ENCODE results near the gene SOWAHC. TPM values are rescaled to one million over a fixed set of nuclear protein-coding genes. Genes with fewer than 3 reads are reported as not detected.

SOWAHC gene
- polyA plus RNA-seq, 1 donor = 20.8 TPM

GRCh38 chr2:109644571-109645275, 30.6 kb downstream of the SOWAHC start:
- no peaks in the 10 kb centered on the region for H3K9me3 ChIP-seq (ENCODE audit: control insufficient read depth, low read depth, low read length)
- H3K27me3 ChIP-seq (ENCODE audit: control insufficient read depth, insufficient read depth, low read length) = no peaks in the 10 kb centered on the region
- peaks cover 24% of the 10 kb centered on the region for H3K4me1 ChIP-seq (ENCODE audit: control insufficient read depth, insufficient read depth, low read length)
- H3K36me3 ChIP-seq (ENCODE audit: control insufficient read depth, insufficient read depth, low read length) = no peaks in the 10 kb centered on the region
- H3K4me3 ChIP-seq (ENCODE audit: low read length) = no peak overlapping the region
- no CpG with 5 or more reads among the region's 12 CpGs for WGBS (ENCODE audit: insufficient coverage, low lambda C conversion rate)
- peak; percentile 73 to 92 for DNase-seq
- H3K27ac ChIP-seq (ENCODE audit: low read length) = peak overlapping the region; percentile 89

DNA sequence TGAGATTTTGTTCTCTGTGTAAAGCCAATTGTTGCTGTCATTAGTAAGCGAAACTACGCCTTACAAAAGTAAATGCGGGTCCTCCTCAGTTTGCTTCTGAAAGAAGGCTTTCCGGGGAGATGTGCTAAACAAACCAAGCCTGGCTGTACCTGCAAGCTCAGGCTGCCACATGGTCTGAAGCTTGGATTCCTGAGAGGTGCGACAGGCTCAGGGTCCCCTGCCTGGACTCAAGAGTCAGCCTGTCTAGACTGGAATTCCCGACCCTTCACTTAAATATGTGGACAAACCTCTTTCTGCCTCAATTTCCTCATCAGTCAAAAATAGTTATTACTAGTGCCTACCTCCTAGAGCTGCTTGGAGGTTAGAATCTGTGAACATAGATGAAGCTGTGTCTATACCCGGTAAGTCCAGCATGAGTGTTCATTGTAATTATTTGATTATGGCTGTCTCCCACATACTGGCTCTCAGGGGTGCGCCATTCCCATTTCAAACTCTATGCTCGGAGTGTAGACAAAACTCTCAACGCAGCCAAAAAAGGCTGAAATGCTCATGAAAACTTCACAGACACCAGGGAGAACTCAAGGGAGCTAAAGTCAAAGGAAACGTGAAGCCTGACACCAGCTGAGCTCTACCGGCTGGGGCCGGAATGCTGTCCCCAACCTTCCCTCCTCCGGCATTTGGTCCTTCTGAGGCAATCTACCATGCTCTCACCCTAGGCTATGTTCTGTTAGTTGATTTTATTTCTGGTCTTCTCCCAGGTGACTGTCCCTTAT, 31.4 kb downstream of the SOWAHC start:
- WGBS (ENCODE audit: insufficient coverage, low lambda C conversion rate) = 80% methylated on average over 1 of the region's 14 CpGs
- H3K27ac ChIP-seq (ENCODE audit: low read length) = peak overlapping the region; percentile 89
- H3K4me1 ChIP-seq (ENCODE audit: control insufficient read depth, insufficient read depth, low read length) = peaks cover 24% of the 10 kb centered on the region
- no peak for DNase-seq
- H3K9me3 ChIP-seq (ENCODE audit: control insufficient read depth, low read depth, low read length) = no peaks in the 10 kb centered on the region
- H3K4me3 ChIP-seq (ENCODE audit: low read length) = no peak overlapping the region
- H3K27me3 ChIP-seq (ENCODE audit: control insufficient read depth, insufficient read depth, low read length) = no peaks in the 10 kb centered on the region
- no peaks in the 10 kb centered on the region for H3K36me3 ChIP-seq (ENCODE audit: control insufficient read depth, insufficient read depth, low read length)

DNA sequence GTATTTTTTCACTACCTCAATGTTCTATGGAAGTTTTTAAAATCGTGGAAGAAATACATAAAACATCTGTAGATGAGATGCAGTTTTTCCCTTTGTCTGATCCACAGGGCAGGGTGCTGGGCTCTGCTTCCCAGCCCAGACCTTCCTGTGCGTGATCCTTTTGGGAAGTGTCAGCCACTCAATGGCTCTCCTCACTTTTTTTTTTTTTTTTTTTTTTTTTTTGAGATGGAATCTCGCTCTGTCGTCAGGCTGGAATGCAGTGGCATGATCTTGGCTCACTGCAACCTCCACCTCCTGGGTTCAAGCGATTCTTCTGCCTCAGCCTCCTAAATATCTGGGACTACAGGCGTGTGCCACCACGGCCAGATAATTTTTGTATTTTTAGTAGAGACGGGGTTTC, 32.8 kb downstream of the SOWAHC start:
- Histone ChIP-seq H3K27me3 (ENCODE audit: control insufficient read depth, insufficient read depth, low read length) (no peaks in the 10 kb centered on the region), H3K27ac (ENCODE audit: low read length) (no peak overlapping the region), H3K4me1 (ENCODE audit: control insufficient read depth, insufficient read depth, low read length) (peaks cover 24% of the 10 kb centered on the region), H3K9me3 (ENCODE audit: control insufficient read depth, low read depth, low read length) (no peaks in the 10 kb centered on the region), H3K4me3 (ENCODE audit: low read length) (no peak overlapping the region), H3K36me3 (ENCODE audit: control insufficient read depth, insufficient read depth, low read length) (no peaks in the 10 kb centered on the region)
- WGBS (ENCODE audit: insufficient coverage, low lambda C conversion rate) = 60% methylated on average over 1 of the region's 8 CpGs
- no peak for DNase-seq

- Histone ChIP-seq H3K27ac (ENCODE audit: low read length) (no peak overlapping the region), H3K9me3 (ENCODE audit: control insufficient read depth, low read depth, low read length) (no peaks in the 10 kb centered on the region), H3K4me3 (ENCODE audit: low read length) (no peak overlapping the region), H3K27me3 (ENCODE audit: control insufficient read depth, insufficient read depth, low read length) (no peaks in the 10 kb centered on the region), H3K36me3 (ENCODE audit: control insufficient read depth, insufficient read depth, low read length) (no peaks in the 10 kb centered on the region), H3K4me1 (ENCODE audit: control insufficient read depth, insufficient read depth, low read length) (peaks cover 24% of the 10 kb centered on the region)
- no peak for DNase-seq
- WGBS (ENCODE audit: insufficient coverage, low lambda C conversion rate) = no CpG with 5 or more reads among the region's 7 CpGs
These were observed 33.5 kb downstream of the SOWAHC start for GRCh38 chr2:109647636-109648035.

DNA sequence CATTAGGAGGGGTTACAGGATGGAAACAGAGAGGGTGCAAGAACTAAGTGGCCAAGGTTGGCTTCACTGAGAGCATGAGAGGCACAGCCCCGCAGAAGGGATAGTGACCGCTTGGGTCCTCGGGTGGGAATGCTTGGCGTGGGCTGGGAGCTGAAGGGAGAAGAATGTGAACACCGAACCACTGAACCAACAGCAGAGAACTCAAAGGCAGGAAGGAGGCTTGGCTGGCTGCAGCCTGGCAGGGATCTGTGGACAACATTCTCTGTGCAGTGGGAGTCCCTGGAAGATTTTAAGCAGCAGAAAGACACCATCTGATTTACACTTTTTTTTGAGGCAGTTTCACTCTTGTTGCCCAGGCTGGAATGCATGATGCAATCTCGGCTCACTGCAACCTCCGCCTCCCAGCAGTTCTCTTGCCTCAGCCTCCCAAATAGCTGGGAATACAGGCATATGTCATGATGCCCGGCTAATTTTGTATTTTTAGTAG, 33.9 kb downstream of the SOWAHC start:
- peaks cover 24% of the 10 kb centered on the region for H3K4me1 ChIP-seq (ENCODE audit: control insufficient read depth, insufficient read depth, low read length)
- no peak for DNase-seq
- H3K27me3 ChIP-seq (ENCODE audit: control insufficient read depth, insufficient read depth, low read length) = no peaks in the 10 kb centered on the region
- H3K27ac ChIP-seq (ENCODE audit: low read length) = no peak overlapping the region
- no peaks in the 10 kb centered on the region for H3K36me3 ChIP-seq (ENCODE audit: control insufficient read depth, insufficient read depth, low read length)
- no peaks in the 10 kb centered on the region for H3K9me3 ChIP-seq (ENCODE audit: control insufficient read depth, low read depth, low read length)
- H3K4me3 ChIP-seq (ENCODE audit: low read length) = no peak overlapping the region
- 100% methylated on average over 3 of the region's 8 CpGs for WGBS (ENCODE audit: insufficient coverage, low lambda C conversion rate)

DNA sequence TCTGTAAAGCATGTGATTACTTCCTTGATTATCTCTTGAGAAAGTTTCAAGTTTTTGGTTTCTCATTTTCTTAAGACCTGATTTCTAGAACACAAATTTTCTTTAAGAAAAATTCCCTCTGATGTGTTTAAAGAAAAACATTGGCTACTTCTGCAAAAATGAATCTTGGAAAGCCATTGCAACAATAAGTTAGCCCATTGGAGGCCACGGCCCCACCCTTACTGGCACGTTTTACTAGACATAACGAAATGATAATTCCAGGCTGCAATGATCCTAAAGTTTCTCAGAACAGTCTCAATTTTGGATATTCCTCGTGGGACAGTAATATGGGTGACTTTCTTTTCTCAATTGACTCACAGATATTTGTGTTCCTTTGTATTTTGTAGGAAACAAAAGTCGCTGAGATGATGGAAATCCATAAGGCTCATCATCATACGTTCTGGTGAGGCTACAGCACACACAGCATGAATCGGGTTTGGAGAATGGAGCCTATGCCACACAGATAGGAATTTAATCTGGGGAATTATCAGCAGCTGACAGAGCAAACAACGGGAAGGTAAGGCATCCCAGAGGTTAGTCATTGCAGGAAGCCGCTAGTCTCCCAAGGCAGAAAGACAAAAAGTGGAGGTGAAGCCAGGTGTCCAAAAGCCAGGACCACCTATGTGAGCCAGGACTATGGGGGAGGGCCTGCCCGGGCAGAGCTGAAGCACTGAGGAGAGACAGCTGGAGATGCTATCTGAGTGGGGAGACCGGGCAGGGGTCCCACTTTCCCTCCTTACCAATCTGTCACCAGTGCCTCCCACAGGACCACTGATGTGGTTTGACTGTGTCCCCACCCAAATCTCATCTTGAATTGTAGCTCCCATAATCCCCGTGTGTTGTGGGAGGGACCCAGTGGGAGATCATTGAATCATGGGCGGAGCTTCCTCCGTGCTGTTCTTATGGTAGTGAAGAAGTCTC, 35.9 kb downstream of the SOWAHC start:
- H3K36me3 ChIP-seq (ENCODE audit: control insufficient read depth, insufficient read depth, low read length) = no peaks in the 10 kb centered on the region
- WGBS (ENCODE audit: insufficient coverage, low lambda C conversion rate) = 80% methylated on average over 1 of the region's 14 CpGs
- no peak overlapping the region for H3K4me3 ChIP-seq (ENCODE audit: low read length)
- peaks cover 9% of the 10 kb centered on the region for H3K4me1 ChIP-seq (ENCODE audit: control insufficient read depth, insufficient read depth, low read length)
- no peak for DNase-seq
- no peaks in the 10 kb centered on the region for H3K9me3 ChIP-seq (ENCODE audit: control insufficient read depth, low read depth, low read length)
- no peak overlapping the region for H3K27ac ChIP-seq (ENCODE audit: low read length)
- H3K27me3 ChIP-seq (ENCODE audit: control insufficient read depth, insufficient read depth, low read length) = no peaks in the 10 kb centered on the region

DNA sequence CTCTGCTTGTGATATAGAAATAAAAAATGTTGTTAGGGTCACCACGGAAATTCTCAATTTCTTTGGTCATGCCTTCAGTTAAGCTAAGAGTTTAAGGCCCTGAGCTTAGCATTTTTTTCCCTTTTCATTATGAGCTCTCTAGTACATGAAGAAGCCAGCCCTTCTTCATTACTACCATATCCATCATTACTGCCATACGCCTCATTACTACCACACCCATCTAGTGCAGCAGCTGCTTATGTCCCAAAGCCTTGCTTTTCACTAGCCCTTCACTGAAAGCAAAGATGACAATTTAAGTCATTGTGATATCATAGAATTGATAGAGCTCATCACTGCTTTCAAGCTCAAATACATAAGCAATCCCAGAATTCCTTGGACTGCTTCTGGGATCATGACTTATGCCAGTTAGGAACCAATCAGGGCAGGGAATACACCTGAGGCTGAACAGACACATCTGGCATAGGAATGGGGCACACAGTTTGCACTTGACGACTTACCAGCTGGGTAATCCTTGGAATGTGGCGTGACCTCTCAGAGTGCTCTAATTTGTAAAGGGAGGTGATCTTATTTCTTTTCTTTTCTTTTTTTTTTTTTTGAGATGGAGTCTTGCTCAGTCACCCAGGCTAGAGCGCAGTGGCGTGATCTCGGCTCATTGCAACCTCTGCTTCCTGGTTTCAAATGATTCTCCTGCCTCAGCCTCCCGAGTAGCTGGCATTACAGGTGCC, 40.3 kb downstream of the SOWAHC start:
- no peaks in the 10 kb centered on the region for H3K4me1 ChIP-seq (ENCODE audit: control insufficient read depth, insufficient read depth, low read length)
- no peaks in the 10 kb centered on the region for H3K36me3 ChIP-seq (ENCODE audit: control insufficient read depth, insufficient read depth, low read length)
- no peaks in the 10 kb centered on the region for H3K9me3 ChIP-seq (ENCODE audit: control insufficient read depth, low read depth, low read length)
- no peaks in the 10 kb centered on the region for H3K27me3 ChIP-seq (ENCODE audit: control insufficient read depth, insufficient read depth, low read length)
- DNase-seq = no peak
- no peak overlapping the region for H3K4me3 ChIP-seq (ENCODE audit: low read length)
- WGBS (ENCODE audit: insufficient coverage, low lambda C conversion rate) = 86% methylated on average over 1 of the region's 8 CpGs
- H3K27ac ChIP-seq (ENCODE audit: low read length) = no peak overlapping the region

GRCh38 chr2:109655287-109655686, 41.1 kb downstream of the SOWAHC start:
- Histone ChIP-seq H3K27me3 (ENCODE audit: control insufficient read depth, insufficient read depth, low read length) (no peaks in the 10 kb centered on the region), H3K4me1 (ENCODE audit: control insufficient read depth, insufficient read depth, low read length) (no peaks in the 10 kb centered on the region), H3K36me3 (ENCODE audit: control insufficient read depth, insufficient read depth, low read length) (no peaks in the 10 kb centered on the region), H3K4me3 (ENCODE audit: low read length) (no peak overlapping the region), H3K27ac (ENCODE audit: low read length) (no peak overlapping the region), H3K9me3 (ENCODE audit: control insufficient read depth, low read depth, low read length) (no peaks in the 10 kb centered on the region)
- WGBS (ENCODE audit: insufficient coverage, low lambda C conversion rate) = no CpG with 5 or more reads among the region's 3 CpGs
- DNase-seq = no peak

DNA sequence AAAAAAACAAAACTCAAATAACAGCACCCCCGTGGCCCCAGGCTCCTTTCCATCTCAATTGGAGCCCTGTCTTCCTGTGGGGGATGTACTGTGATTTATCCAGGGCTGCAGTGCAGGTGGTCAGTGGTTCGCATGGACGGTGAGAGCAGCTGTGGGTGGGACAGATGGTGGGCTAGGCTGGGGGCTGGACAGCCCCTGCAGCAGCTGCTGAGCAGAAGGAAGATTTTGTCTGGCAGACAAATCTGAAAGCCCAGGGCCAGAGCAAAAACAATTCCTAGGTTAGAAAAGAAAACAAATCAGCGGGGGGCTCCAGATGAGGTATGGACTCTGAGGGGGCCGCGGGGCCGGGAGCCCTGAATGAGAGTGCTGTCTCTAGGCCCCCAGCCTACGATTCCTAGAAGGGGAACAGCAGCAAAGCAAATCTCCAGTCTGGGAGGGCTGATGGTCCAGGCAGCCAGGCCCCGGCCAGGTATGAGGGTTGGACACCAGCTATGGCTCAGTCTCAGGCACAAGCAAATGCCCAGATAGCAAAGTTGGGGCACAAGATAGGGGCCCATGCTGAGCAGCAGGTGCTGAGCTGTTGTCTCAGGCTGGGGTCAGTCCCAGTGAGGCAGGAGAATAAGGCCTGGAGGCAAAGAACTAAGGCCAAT, 45.4 kb downstream of the SOWAHC start:
- Histone ChIP-seq H3K9me3 (ENCODE audit: control insufficient read depth, low read depth, low read length) (no peaks in the 10 kb centered on the region), H3K27ac (ENCODE audit: low read length) (no peak overlapping the region), H3K4me3 (ENCODE audit: low read length) (no peak overlapping the region), H3K27me3 (ENCODE audit: control insufficient read depth, insufficient read depth, low read length) (no peaks in the 10 kb centered on the region), H3K4me1 (ENCODE audit: control insufficient read depth, insufficient read depth, low read length) (no peaks in the 10 kb centered on the region), H3K36me3 (ENCODE audit: control insufficient read depth, insufficient read depth, low read length) (no peaks in the 10 kb centered on the region)
- WGBS (ENCODE audit: insufficient coverage, low lambda C conversion rate) = no CpG with 5 or more reads among the region's 9 CpGs
- no peak for DNase-seq

All from large intestine (tissue), 3 donors.